HG03139 (cell line): ENCODE results near the gene GRAPL.
"Not testable (repeated sequence)": the region's sequence is repeated elsewhere in the genome, so short reads cannot be mapped to it uniquely, and the experiment has no call there.

ENCODE experiments used
- ATAC-seq: cut with Tn5 transposase; IDR thresholded peaks from one replicate; pipeline ENCODE4 v1.9.1; 2021; ENCODE audit not compliant: unreplicated experiment

GRAPL gene

GRCh38 chr17:19136138-19136537 is 8.7 kb downstream of the GRAPL start:
- ATAC-seq, result not testable (repeated sequence)

GRCh38 chr17:19136605-19137004 is 9.2 kb downstream of the GRAPL start:
- ATAC-seq, result not testable (repeated sequence)

- ATAC-seq, result not testable (repeated sequence)
These were observed 10.6 kb downstream of the GRAPL start for GRCh38 chr17:19137959-19138358.

GRCh38 chr17:19141366-19142155 is 14.2 kb downstream of the GRAPL start:
- ATAC-seq, result not testable (repeated sequence)

GRCh38 chr17:19142419-19142818 is 15.0 kb downstream of the GRAPL start:
- not testable (repeated sequence) for ATAC-seq

GRCh38 chr17:19143097-19143777 is 15.8 kb downstream of the GRAPL start:
- not testable (repeated sequence) for ATAC-seq

GRCh38 chr17:19144373-19144772 is 17.0 kb downstream of the GRAPL start:
- ATAC-seq, result not testable (repeated sequence)

- ATAC-seq, result not testable (repeated sequence)
These were observed 18.1 kb downstream of the GRAPL start for GRCh38 chr17:19145471-19145870.

GRCh38 chr17:19150678-19151615 is 23.6 kb downstream of the GRAPL start:
- not testable (repeated sequence) for ATAC-seq

- not testable (repeated sequence) for ATAC-seq
These were observed 30.2 kb downstream of the GRAPL start for GRCh38 chr17:19157628-19158027.

GRCh38 chr17:19158478-19158877 is 31.1 kb downstream of the GRAPL start:
- ATAC-seq, result not testable (repeated sequence)

- ATAC-seq, result not testable (repeated sequence)
These were observed 31.5 kb downstream of the GRAPL start for GRCh38 chr17:19158938-19159337.

- ATAC-seq, result not testable (repeated sequence)
These were observed 34.1 kb downstream of the GRAPL start for GRCh38 chr17:19161308-19162107.

GRCh38 chr17:19162384-19163216 is 35.2 kb downstream of the GRAPL start:
- not testable (repeated sequence) for ATAC-seq

- not testable (repeated sequence) for ATAC-seq
These were observed 47.0 kb downstream of the GRAPL start for GRCh38 chr17:19174422-19174821.

- ATAC-seq, result not testable (repeated sequence)
These were observed 48.0 kb downstream of the GRAPL start for GRCh38 chr17:19175410-19175809.

GRCh38 chr17:19181040-19181875 is 53.9 kb downstream of the GRAPL start:
- not testable (repeated sequence) for ATAC-seq
